ENCODE data around the gene PTPRC. TPM values are rescaled to one million over a fixed set of nuclear protein-coding genes. Genes with fewer than 3 reads are reported as not detected.
"Not testable (repeated sequence)": the region's sequence is repeated elsewhere in the genome, so short reads cannot be mapped to it uniquely, and the experiment has no call there.

The PTPRC gene
- total RNA-seq (2014; rRNA removed; shearing (Covaris generic)), result not detected in 2 replicates

GRCh38 chr1:198638894-198639635, at the start of gene PTPRC:
TSS of gene PTPRC (plus strand) at chr1:198639040. CDS start at chr1:198639269, 229 bp downstream.
- H3K4me1 ChIP-seq, result no peaks in the 10 kb centered on the region
- H3K36me3 ChIP-seq, result no peaks in the 10 kb centered on the region
- H3K27ac ChIP-seq, result no peak within 1 kb of the TSS
- no peaks in the 10 kb centered on the region for H3K9me3 ChIP-seq (replicated peaks)
- no peaks in the 10 kb centered on the region for H3K27me3 ChIP-seq
- H3K4me3 ChIP-seq, result no peak within 1 kb of the TSS
- no peak for DNase-seq

- H3K4me3 ChIP-seq, result no peak overlapping the region
Measured at GRCh38 chr1:198590454-198590853, 48.4 kb upstream of the PTPRC start.

GRCh38 chr1:198595765-198596164, 43.1 kb upstream of the PTPRC start:
- no peak for DNase-seq
- Histone ChIP-seq H3K27ac (no peak overlapping the region), H3K36me3 (no peaks in the 10 kb centered on the region), H3K4me1 (no peaks in the 10 kb centered on the region), H3K9me3 (replicated peaks) (no peaks in the 10 kb centered on the region), H3K4me3 (no peak overlapping the region), H3K27me3 (no peaks in the 10 kb centered on the region)

More at GRCh38 chr1:198590454-198590853, 48.4 kb upstream of the PTPRC start:
- no peaks in the 10 kb centered on the region for H3K27me3 ChIP-seq
- H3K4me1 ChIP-seq, result no peaks in the 10 kb centered on the region
- no peak overlapping the region for H3K27ac ChIP-seq
- no peaks in the 10 kb centered on the region for H3K9me3 ChIP-seq (replicated peaks)
- no peak for DNase-seq
- H3K36me3 ChIP-seq, result no peaks in the 10 kb centered on the region

- H3K9me3 ChIP-seq (replicated peaks), result no peaks in the 10 kb centered on the region
- no peaks in the 10 kb centered on the region for H3K27me3 ChIP-seq
- no peak overlapping the region for H3K27ac ChIP-seq
- no peak for DNase-seq
- H3K4me3 ChIP-seq, result no peak overlapping the region
- H3K4me1 ChIP-seq, result no peaks in the 10 kb centered on the region
- H3K36me3 ChIP-seq, result no peaks in the 10 kb centered on the region
Measured at GRCh38 chr1:198597690-198598430, 41.0 kb upstream of the PTPRC start.

GRCh38 chr1:198598796-198599321, 40.0 kb upstream of the PTPRC start:
- Histone ChIP-seq H3K36me3 (no peaks in the 10 kb centered on the region), H3K27me3 (no peaks in the 10 kb centered on the region), H3K9me3 (replicated peaks) (no peaks in the 10 kb centered on the region), H3K27ac (no peak overlapping the region), H3K4me1 (no peaks in the 10 kb centered on the region), H3K4me3 (no peak overlapping the region)
- peak; percentile 7 to 27 for DNase-seq

- Histone ChIP-seq H3K4me1 (no peaks in the 10 kb centered on the region), H3K9me3 (replicated peaks) (no peaks in the 10 kb centered on the region), H3K36me3 (no peaks in the 10 kb centered on the region), H3K27me3 (no peaks in the 10 kb centered on the region), H3K4me3 (no peak overlapping the region), H3K27ac (no peak overlapping the region)
- no peak for DNase-seq
Measured at GRCh38 chr1:198599749-198600148, 39.1 kb upstream of the PTPRC start.

GRCh38 chr1:198600906-198601305, 37.9 kb upstream of the PTPRC start:
- DNase-seq, result no peak
- Histone ChIP-seq H3K36me3 (no peaks in the 10 kb centered on the region), H3K4me1 (no peaks in the 10 kb centered on the region), H3K4me3 (no peak overlapping the region), H3K27ac (no peak overlapping the region), H3K9me3 (replicated peaks) (no peaks in the 10 kb centered on the region), H3K27me3 (no peaks in the 10 kb centered on the region)

GRCh38 chr1:198601310-198601709, 37.5 kb upstream of the PTPRC start:
- not testable (repeated sequence) for H3K27ac ChIP-seq, H3K4me1 ChIP-seq, H3K4me3 ChIP-seq

GRCh38 chr1:198601936-198602889, 36.6 kb upstream of the PTPRC start:
- DNase-seq, result no peak
- H3K27me3 ChIP-seq, result no peaks in the 10 kb centered on the region
- no peaks in the 10 kb centered on the region for H3K9me3 ChIP-seq (replicated peaks)
- no peaks in the 10 kb centered on the region for H3K4me1 ChIP-seq
- H3K27ac ChIP-seq, result no peak overlapping the region
- no peak overlapping the region for H3K4me3 ChIP-seq
- H3K36me3 ChIP-seq, result no peaks in the 10 kb centered on the region

More at GRCh38 chr1:198601310-198601709, 37.5 kb upstream of the PTPRC start:
- not testable (repeated sequence) for H3K27me3 ChIP-seq; DNase-seq; H3K9me3 ChIP-seq (replicated peaks); H3K36me3 ChIP-seq

GRCh38 chr1:198604975-198605374, 33.9 kb upstream of the PTPRC start:
- Histone ChIP-seq H3K36me3 (no peaks in the 10 kb centered on the region), H3K4me1 (no peaks in the 10 kb centered on the region), H3K4me3 (no peak overlapping the region), H3K27me3 (no peaks in the 10 kb centered on the region), H3K9me3 (replicated peaks) (no peaks in the 10 kb centered on the region), H3K27ac (no peak overlapping the region)
- DNase-seq, result no peak

- no peaks in the 10 kb centered on the region for H3K27me3 ChIP-seq
- H3K36me3 ChIP-seq, result no peaks in the 10 kb centered on the region
- no peak for DNase-seq
- no peak overlapping the region for H3K27ac ChIP-seq
- H3K9me3 ChIP-seq (replicated peaks), result no peaks in the 10 kb centered on the region
- H3K4me1 ChIP-seq, result no peaks in the 10 kb centered on the region
- H3K4me3 ChIP-seq, result no peak overlapping the region
Measured at GRCh38 chr1:198605406-198605805, 33.4 kb upstream of the PTPRC start.

- H3K4me3 ChIP-seq, result no peak overlapping the region
- H3K27ac ChIP-seq, result no peak overlapping the region
- no peaks in the 10 kb centered on the region for H3K4me1 ChIP-seq
- no peaks in the 10 kb centered on the region for H3K36me3 ChIP-seq
- no peaks in the 10 kb centered on the region for H3K9me3 ChIP-seq (replicated peaks)
- no peak for DNase-seq
- H3K27me3 ChIP-seq, result no peaks in the 10 kb centered on the region
Measured at GRCh38 chr1:198606020-198606438, 32.8 kb upstream of the PTPRC start.

GRCh38 chr1:198607714-198608113, 31.1 kb upstream of the PTPRC start:
- no peaks in the 10 kb centered on the region for H3K27me3 ChIP-seq
- no peaks in the 10 kb centered on the region for H3K36me3 ChIP-seq
- DNase-seq, result no peak
- no peak overlapping the region for H3K27ac ChIP-seq
- no peak overlapping the region for H3K4me3 ChIP-seq
- H3K4me1 ChIP-seq, result no peaks in the 10 kb centered on the region
- H3K9me3 ChIP-seq (replicated peaks), result no peaks in the 10 kb centered on the region

GRCh38 chr1:198610362-198610761, 28.5 kb upstream of the PTPRC start:
- Histone ChIP-seq H3K27ac (no peak overlapping the region), H3K4me3 (no peak overlapping the region), H3K27me3 (no peaks in the 10 kb centered on the region), H3K36me3 (no peaks in the 10 kb centered on the region), H3K9me3 (replicated peaks) (no peaks in the 10 kb centered on the region), H3K4me1 (no peaks in the 10 kb centered on the region)
- DNase-seq, result no peak
